ENCODE results near the gene CRKL.
A peak's percentile ranks its signal among the peaks of the same experiment; 100 is the strongest.

Gene CRKL

DNA sequence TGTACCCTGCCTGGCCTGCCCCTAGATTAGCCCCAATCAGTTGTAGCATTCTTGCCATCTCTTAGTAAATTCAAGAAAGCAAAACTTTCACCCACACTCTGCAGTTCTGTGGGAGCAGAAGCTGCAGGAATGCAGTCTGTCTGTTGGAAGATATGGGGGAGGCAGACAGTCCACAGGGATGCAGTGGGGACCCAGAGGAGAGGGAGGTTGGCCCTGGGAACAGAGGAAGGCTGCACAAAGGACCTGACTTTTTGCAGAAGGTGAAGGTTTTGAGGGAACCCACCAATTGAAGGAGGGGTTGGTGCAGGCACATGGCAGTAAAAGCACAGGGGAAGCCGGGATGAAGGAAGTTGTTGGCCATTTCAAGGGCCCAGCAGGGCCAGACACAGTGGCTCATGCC lies 41.9 kb upstream of the CRKL start:
- Histone ChIP-seq H3K27me3 (ENCODE audit: insufficient read depth, low read length) (no peaks in the 10 kb centered on the region), H3K4ac (ENCODE audit: low read depth, low read length) (no peak overlapping the region), H4K91ac (ENCODE audit: low read depth, low read length) (no peak overlapping the region), H3K4me3 (ENCODE audit: low read depth, low read length) (no peak overlapping the region), H3K36me3 (ENCODE audit: control insufficient read depth in 1 of 2, insufficient read depth in 2 of 2, low read length in 2 of 2) (peaks cover 14 to 24% of the 10 kb centered on the region in 2 experiments), H2BK5ac (ENCODE audit: low read depth, low read length, poor library complexity) (no peak overlapping the region), H3K4me2 (ENCODE audit: low read length) (no peak overlapping the region), H4K12ac (ENCODE audit: low read depth, low read length) (no peak overlapping the region), H3K4me1 (ENCODE audit: control insufficient read depth in 1 of 2, insufficient read depth in 2 of 2, low read length in 2 of 2) (no peaks in the 10 kb centered on the region), H3K18ac (ENCODE audit: low read length) (no peak overlapping the region), H2AK5ac (ENCODE audit: low read length) (no peak overlapping the region), H4K8ac (ENCODE audit: low read depth, low read length) (no peak overlapping the region), H2BK12ac (ENCODE audit: low read length) (no peak overlapping the region), H3K9me3 (ENCODE audit: insufficient read depth, low read depth, low read length) (no peaks in the 10 kb centered on the region), H2BK120ac (ENCODE audit: insufficient read depth, low read length, poor library complexity) (no peak overlapping the region), H3K23ac (ENCODE audit: low read length) (no peak overlapping the region), H2AFZ (ENCODE audit: insufficient read depth, low read length, poor library complexity) (no peak overlapping the region), H3K27ac (ENCODE audit: low read depth, low read length) (no peak overlapping the region), H3K79me1 (ENCODE audit: low read length) (no peaks in the 10 kb centered on the region), H3K9ac (ENCODE audit: low read length) (no peak overlapping the region), H3K14ac (ENCODE audit: low read length) (no peak overlapping the region), H3K79me2 (ENCODE audit: control insufficient read depth, insufficient read depth, low read length, poor library complexity) (no peaks in the 10 kb centered on the region)
- WGBS (ENCODE audit: extremely low coverage, insufficient coverage, insufficient read length), result no CpG with 5 or more reads among the region's 1 CpG
- DNase-seq, result no peak

- Histone ChIP-seq H4K91ac (ENCODE audit: low read depth, low read length) (no peak overlapping the region), H3K79me2 (ENCODE audit: control insufficient read depth, insufficient read depth, low read length, poor library complexity) (no peaks in the 10 kb centered on the region)
- no CpG with 5 or more reads among the region's 3 CpGs for WGBS (ENCODE audit: extremely low coverage, insufficient coverage, insufficient read length)
Observed at GRCh38 chr22:20877715-20878114, 39.5 kb upstream of the CRKL start.

DNA sequence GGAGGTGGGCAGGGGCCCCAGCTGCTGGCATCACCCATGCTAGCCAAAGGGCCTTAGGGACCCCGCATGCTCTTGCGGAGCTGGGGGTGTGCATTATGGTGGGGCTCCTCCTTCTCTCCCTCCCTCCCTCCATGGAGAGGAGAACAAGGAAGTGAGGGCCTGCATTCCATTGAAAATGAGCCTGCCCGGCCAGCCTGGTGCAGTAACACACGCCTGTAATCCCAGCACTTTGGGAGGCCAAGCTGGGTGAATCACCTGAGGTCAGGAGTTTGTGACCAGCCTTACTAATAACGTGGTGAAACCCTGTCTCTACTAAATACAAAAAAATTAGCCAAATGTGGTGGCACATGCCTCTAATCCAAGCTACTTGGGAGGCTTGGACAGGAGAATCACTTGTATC lies 36.0 kb upstream of the CRKL start:
- no peak overlapping the region for H3K27ac ChIP-seq (ENCODE audit: low read depth, low read length)
- peak overlapping the region; percentile 58 for H2BK12ac ChIP-seq (ENCODE audit: low read length)
- no peak overlapping the region for H2AK5ac ChIP-seq (ENCODE audit: low read length)
- H3K4ac ChIP-seq (ENCODE audit: low read depth, low read length), result no peak overlapping the region
- peaks cover 7 to 16% of the 10 kb centered on the region in 2 experiments for H3K4me1 ChIP-seq (ENCODE audit: control insufficient read depth in 1 of 2, insufficient read depth in 2 of 2, low read length in 2 of 2)
- H3K18ac ChIP-seq (ENCODE audit: low read length), result no peak overlapping the region
- no peak overlapping the region for H3K4me3 ChIP-seq (ENCODE audit: low read depth, low read length)
- no peak overlapping the region for H4K12ac ChIP-seq (ENCODE audit: low read depth, low read length)
- H3K14ac ChIP-seq (ENCODE audit: low read length), result no peak overlapping the region
- no CpG with 5 or more reads among the region's 5 CpGs for WGBS (ENCODE audit: extremely low coverage, insufficient coverage, insufficient read length)
- peak; percentile 85 to 86 for DNase-seq
- H4K8ac ChIP-seq (ENCODE audit: low read depth, low read length), result peak overlapping the region; percentile 25
- H2BK120ac ChIP-seq (ENCODE audit: insufficient read depth, low read length, poor library complexity), result peak overlapping the region; percentile 15
- H3K27me3 ChIP-seq (ENCODE audit: insufficient read depth, low read length), result no peaks in the 10 kb centered on the region
- H3K23ac ChIP-seq (ENCODE audit: low read length), result no peak overlapping the region
- H4K91ac ChIP-seq (ENCODE audit: low read depth, low read length), result no peak overlapping the region
- H3K9ac ChIP-seq (ENCODE audit: low read length), result no peak overlapping the region
- peaks cover 23 to 24% of the 10 kb centered on the region in 2 experiments for H3K36me3 ChIP-seq (ENCODE audit: control insufficient read depth in 1 of 2, insufficient read depth in 2 of 2, low read length in 2 of 2)
- peak overlapping the region; percentile 32 for H3K4me2 ChIP-seq (ENCODE audit: low read length)
- no peak overlapping the region for H2AFZ ChIP-seq (ENCODE audit: insufficient read depth, low read length, poor library complexity)
- H3K9me3 ChIP-seq (ENCODE audit: insufficient read depth, low read depth, low read length), result peaks cover 4% of the 10 kb centered on the region
- no peaks in the 10 kb centered on the region for H3K79me2 ChIP-seq (ENCODE audit: control insufficient read depth, insufficient read depth, low read length, poor library complexity)
- no peak overlapping the region for H2BK5ac ChIP-seq (ENCODE audit: low read depth, low read length, poor library complexity)
- peaks cover 3% of the 10 kb centered on the region for H3K79me1 ChIP-seq (ENCODE audit: low read length)

More at GRCh38 chr22:20877715-20878114, 39.5 kb upstream of the CRKL start:
- H2BK120ac ChIP-seq (ENCODE audit: insufficient read depth, low read length, poor library complexity), result no peak overlapping the region
- H4K12ac ChIP-seq (ENCODE audit: low read depth, low read length), result no peak overlapping the region
- no peak overlapping the region for H3K4ac ChIP-seq (ENCODE audit: low read depth, low read length)
- H3K9ac ChIP-seq (ENCODE audit: low read length), result no peak overlapping the region
- H3K9me3 ChIP-seq (ENCODE audit: insufficient read depth, low read depth, low read length), result no peaks in the 10 kb centered on the region
- peaks cover 3% of the 10 kb centered on the region for H3K79me1 ChIP-seq (ENCODE audit: low read length)
- H2BK12ac ChIP-seq (ENCODE audit: low read length), result no peak overlapping the region
- H3K18ac ChIP-seq (ENCODE audit: low read length), result no peak overlapping the region
- H3K27ac ChIP-seq (ENCODE audit: low read depth, low read length), result no peak overlapping the region
- peaks cover 19 to 28% of the 10 kb centered on the region in 2 experiments for H3K36me3 ChIP-seq (ENCODE audit: control insufficient read depth in 1 of 2, insufficient read depth in 2 of 2, low read length in 2 of 2)
- no peak overlapping the region for H4K8ac ChIP-seq (ENCODE audit: low read depth, low read length)
- no peak overlapping the region for H2AFZ ChIP-seq (ENCODE audit: insufficient read depth, low read length, poor library complexity)
- DNase-seq, result no peak
- peaks cover 7 to 11% of the 10 kb centered on the region in 2 experiments for H3K4me1 ChIP-seq (ENCODE audit: control insufficient read depth in 1 of 2, insufficient read depth in 2 of 2, low read length in 2 of 2)
- no peak overlapping the region for H2BK5ac ChIP-seq (ENCODE audit: low read depth, low read length, poor library complexity)
- no peak overlapping the region for H3K4me3 ChIP-seq (ENCODE audit: low read depth, low read length)
- no peak overlapping the region for H3K14ac ChIP-seq (ENCODE audit: low read length)
- no peak overlapping the region for H2AK5ac ChIP-seq (ENCODE audit: low read length)
- H3K23ac ChIP-seq (ENCODE audit: low read length), result no peak overlapping the region
- no peaks in the 10 kb centered on the region for H3K27me3 ChIP-seq (ENCODE audit: insufficient read depth, low read length)
- H3K4me2 ChIP-seq (ENCODE audit: low read length), result no peak overlapping the region

- H3K9ac ChIP-seq (ENCODE audit: low read length), result no peak overlapping the region
- peaks cover 4% of the 10 kb centered on the region for H3K9me3 ChIP-seq (ENCODE audit: insufficient read depth, low read depth, low read length)
- H2AFZ ChIP-seq (ENCODE audit: insufficient read depth, low read length, poor library complexity), result no peak overlapping the region
- no peaks in the 10 kb centered on the region for H3K79me2 ChIP-seq (ENCODE audit: control insufficient read depth, insufficient read depth, low read length, poor library complexity)
- no peak overlapping the region for H2BK5ac ChIP-seq (ENCODE audit: low read depth, low read length, poor library complexity)
- H3K4me1 ChIP-seq (ENCODE audit: control insufficient read depth in 1 of 2, insufficient read depth in 2 of 2, low read length in 2 of 2), result peaks cover 7 to 16% of the 10 kb centered on the region in 2 experiments
- no peak for DNase-seq
- H3K4me3 ChIP-seq (ENCODE audit: low read depth, low read length), result no peak overlapping the region
- no peak overlapping the region for H3K27ac ChIP-seq (ENCODE audit: low read depth, low read length)
- peaks cover 3% of the 10 kb centered on the region for H3K79me1 ChIP-seq (ENCODE audit: low read length)
- no peak overlapping the region for H3K4me2 ChIP-seq (ENCODE audit: low read length)
- peaks cover 23 to 24% of the 10 kb centered on the region in 2 experiments for H3K36me3 ChIP-seq (ENCODE audit: control insufficient read depth in 1 of 2, insufficient read depth in 2 of 2, low read length in 2 of 2)
- H4K91ac ChIP-seq (ENCODE audit: low read depth, low read length), result no peak overlapping the region
- H4K12ac ChIP-seq (ENCODE audit: low read depth, low read length), result no peak overlapping the region
- H3K23ac ChIP-seq (ENCODE audit: low read length), result no peak overlapping the region
- no peak overlapping the region for H2BK120ac ChIP-seq (ENCODE audit: insufficient read depth, low read length, poor library complexity)
- no peak overlapping the region for H3K4ac ChIP-seq (ENCODE audit: low read depth, low read length)
- H4K8ac ChIP-seq (ENCODE audit: low read depth, low read length), result no peak overlapping the region
- H3K27me3 ChIP-seq (ENCODE audit: insufficient read depth, low read length), result no peaks in the 10 kb centered on the region
- no CpG with 5 or more reads among the region's 9 CpGs for WGBS (ENCODE audit: extremely low coverage, insufficient coverage, insufficient read length)
- H2AK5ac ChIP-seq (ENCODE audit: low read length), result no peak overlapping the region
- H2BK12ac ChIP-seq (ENCODE audit: low read length), result no peak overlapping the region
- H3K18ac ChIP-seq (ENCODE audit: low read length), result no peak overlapping the region
- no peak overlapping the region for H3K14ac ChIP-seq (ENCODE audit: low read length)
Observed at GRCh38 chr22:20881869-20882815, 35.1 kb upstream of the CRKL start.

Measured in trophoblast cell (in vitro differentiated cells and primary cell).